GM23338 (cell line): ENCODE results near the gene INTS6.

ENCODE experiments used
- CREB1 ChIP-seq: fragments of 250-450 bp; sonication (Bioruptor Pico); IDR thresholded peaks from 2 replicates; pipeline ENCODE4 v1.5.0; 2020; ENCODE audit warnings: low read depth, mild to moderate bottlenecking, moderate library complexity
- CTCF ChIP-seq, 2 experiments: fragments of 200-600 bp in 1 of 2; sonication (generic) in 1 of 2; conservative IDR thresholded peaks; 2 replicates each; pipeline versions ENCODE4 v1.5.1 to v1.6.1; 2016 to 2017; ENCODE audit warnings: antibody characterized with exemption in 2 of 2, low read depth in 2 of 2, mild to moderate bottlenecking in 2 of 2, moderate library complexity in 1 of 2
- EZH2 ChIP-seq: fragments of 200-600 bp; sonication (generic); IDR thresholded peaks from one replicate; pipeline ENCODE4 v1.8.0; 2017; ENCODE audit warnings: antibody characterized with exemption, mild to moderate bottlenecking, low read depth; ENCODE audit not compliant: unreplicated experiment
- EZH2phosphoT487 ChIP-seq: fragments of 200-600 bp; sonication (generic); IDR thresholded peaks from one replicate; pipeline ENCODE4 v1.8.1; 2018; ENCODE audit warnings: antibody characterized with exemption; ENCODE audit not compliant: unreplicated experiment
- JUNB ChIP-seq: IDR thresholded peaks from one replicate; pipeline ENCODE4 v1.6.1; 2016; ENCODE audit warnings: antibody characterized with exemption; ENCODE audit not compliant: unreplicated experiment
- NANOG ChIP-seq: IDR thresholded peaks from 2 replicates; pipeline ENCODE4 v1.6.1; 2016; ENCODE audit warnings: antibody characterized with exemption, borderline replicate concordance
- POLR2AphosphoS5 ChIP-seq: IDR thresholded peaks from 2 replicates; pipeline ENCODE4 v1.6.1; 2016; ENCODE audit warnings: antibody characterized with exemption, low read depth
- REST ChIP-seq: IDR thresholded peaks from one replicate; pipeline ENCODE4 v1.6.1; 2018; ENCODE audit warnings: antibody characterized with exemption; ENCODE audit not compliant: unreplicated experiment
- STAT1 ChIP-seq: IDR thresholded peaks from one replicate; pipeline ENCODE4 v1.6.1; 2016; ENCODE audit warnings: antibody characterized with exemption; ENCODE audit not compliant: unreplicated experiment
- ZNF114 ChIP-seq: fragments of 250-450 bp; sonication (Bioruptor Pico); IDR thresholded peaks from 2 replicates; pipeline ENCODE4 v1.5.0; 2020; ENCODE audit warnings: mild to moderate bottlenecking, moderate library complexity
- ZNF331 ChIP-seq: fragments of 250-450 bp; sonication (Bioruptor Pico); IDR thresholded peaks from 2 replicates; pipeline ENCODE4 v1.5.0; 2020; ENCODE audit warnings: low read depth, mild to moderate bottlenecking, moderate library complexity
- ZNF462 ChIP-seq: fragments of 250-450 bp; sonication (Bioruptor Pico); IDR thresholded peaks from 2 replicates; pipeline ENCODE4 v1.5.0; 2020; ENCODE audit warnings: mild to moderate bottlenecking, moderate library complexity
- TF ChIP-seq, protein P1 (sequence below): IDR thresholded peaks from 2 replicates; pipeline ENCODE4 v1.6.1; 2016; ENCODE audit warnings: antibody characterized with exemption

DNA sequence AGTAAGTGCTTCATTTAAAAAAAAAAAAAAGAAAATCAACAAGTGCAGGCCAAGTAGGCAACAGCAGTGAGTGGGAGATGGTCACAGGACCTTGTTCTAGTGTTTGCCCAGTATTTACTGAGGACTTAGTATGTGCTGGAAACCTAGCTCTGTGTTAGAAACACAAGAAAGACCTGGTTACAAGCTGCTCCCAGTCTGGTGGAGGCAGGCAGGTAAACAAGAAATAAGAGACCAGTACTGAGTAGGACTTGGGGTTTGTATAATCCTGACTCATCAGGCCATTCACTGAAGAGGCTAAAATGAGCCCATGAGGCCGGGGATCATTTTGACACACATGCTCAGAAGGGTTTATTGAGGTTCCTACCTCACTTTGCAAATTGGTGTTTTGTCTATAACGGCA, 134.8 kb downstream of the INTS6 start:
- no peak for TF ChIP-seq CREB1 (CRISPR knock-in tag)
- TF ChIP-seq CTCF (conservative IDR thresholded peaks at IDR 0.05; ENCODE audit: low read depth in 2 of 2): no peak
- no peak for TF ChIP-seq POLR2AphosphoS5
- TF ChIP-seq ZNF462 (CRISPR knock-in tag): no peak
- no peak for TF ChIP-seq EZH2phosphoT487
- TF ChIP-seq, protein P1, sequence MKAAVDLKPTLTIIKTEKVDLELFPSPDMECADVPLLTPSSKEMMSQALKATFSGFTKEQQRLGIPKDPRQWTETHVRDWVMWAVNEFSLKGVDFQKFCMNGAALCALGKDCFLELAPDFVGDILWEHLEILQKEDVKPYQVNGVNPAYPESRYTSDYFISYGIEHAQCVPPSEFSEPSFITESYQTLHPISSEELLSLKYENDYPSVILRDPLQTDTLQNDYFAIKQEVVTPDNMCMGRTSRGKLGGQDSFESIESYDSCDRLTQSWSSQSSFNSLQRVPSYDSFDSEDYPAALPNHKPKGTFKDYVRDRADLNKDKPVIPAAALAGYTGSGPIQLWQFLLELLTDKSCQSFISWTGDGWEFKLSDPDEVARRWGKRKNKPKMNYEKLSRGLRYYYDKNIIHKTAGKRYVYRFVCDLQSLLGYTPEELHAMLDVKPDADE: no peak
- TF ChIP-seq EZH2: no peak
- TF ChIP-seq REST: no peak
- no peak for TF ChIP-seq NANOG
- no peak for TF ChIP-seq STAT1
- TF ChIP-seq JUNB: no peak
- TF ChIP-seq ZNF114 (CRISPR knock-in tag): no peak
- no peak for TF ChIP-seq ZNF331
